HFFc6 (cell line): ENCODE data around the gene OTUD4. TPM values are rescaled to one million over a fixed set of nuclear protein-coding genes. Genes with fewer than 3 reads are reported as not detected.

Experiments used
- DNase-seq: peaks from one replicate; pipeline ENCODE4 v3.0.0-alpha.2; 2018
- H3K27ac Mint-ChIP-seq: 2 replicates; pipeline ENCODE4 v1.8.0; 2020; ENCODE audit warnings: mild to moderate bottlenecking, mixed read lengths
- H3K27me3 Mint-ChIP-seq: 2 replicates; pipeline ENCODE4 v1.8.0; 2021; ENCODE audit warnings: mild to moderate bottlenecking, moderate library complexity, mixed read lengths; ENCODE audit not compliant: insufficient read depth
- H3K36me3 Mint-ChIP-seq: 2 replicates; pipeline ENCODE4 v1.8.0; 2021; ENCODE audit warnings: low read depth, mixed read lengths
- H3K4me1 Mint-ChIP-seq: 2 replicates; pipeline ENCODE4 v1.8.0; 2020; ENCODE audit warnings: low read depth, mixed read lengths
- H3K4me3 Mint-ChIP-seq: 2 replicates; pipeline ENCODE4 v1.8.0; 2020; ENCODE audit warnings: mild to moderate bottlenecking, moderate library complexity, mixed read lengths
- H3K9me3 Mint-ChIP-seq: 2 replicates; pipeline ENCODE4 v1.8.0; 2020; ENCODE audit warnings: mild to moderate bottlenecking, mixed read lengths
- total RNA-seq, 6 experiments: library from RNA; stranded (reverse); fragmentation: NEBNext Ultra II Directional; extraction: Animal tissue kit (Norgen Biotek cat#: 25700); gene quantifications; 2 replicates in 1 of 6; 3 replicates in 5 of 6; pipeline ENCODE4 v1.2.3, GENCODE V29; 2021
- TF ChIP-seq, protein P1 (sequence below): fragments of 200-600 bp; sonication (generic); IDR thresholded peaks from 2 replicates; pipeline ENCODE4 v1.5.0; 2021; ENCODE audit warnings: antibody characterized with exemption, mild to moderate bottlenecking

The OTUD4 gene
- total RNA-seq, 6 experiments from 2014 or later = 25.1 to 32.2 (median 27.3) TPM

DNA sequence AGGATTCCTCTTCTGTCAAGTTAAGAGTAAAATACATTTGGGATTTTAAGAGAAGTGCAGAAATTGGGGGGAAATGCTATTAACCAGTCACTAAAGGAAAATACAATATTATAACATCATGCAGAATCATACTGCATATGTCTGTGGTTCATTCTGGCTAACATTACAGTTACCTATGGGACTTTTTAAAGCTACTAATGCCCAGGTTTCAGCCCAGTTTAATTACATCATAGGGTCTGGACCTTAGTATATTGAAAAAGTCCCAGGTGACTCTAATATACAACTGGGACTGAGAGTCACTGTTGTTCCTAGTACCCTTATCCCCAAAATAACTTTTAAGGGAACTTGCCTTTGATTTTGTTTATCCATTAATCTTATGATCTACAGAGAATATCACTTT lies 72.3 kb downstream of the OTUD4 start:
- no peaks in the 10 kb centered on the region for H3K4me1 Mint-ChIP-seq
- no peaks in the 10 kb centered on the region for H3K9me3 Mint-ChIP-seq
- TF ChIP-seq, protein P1, sequence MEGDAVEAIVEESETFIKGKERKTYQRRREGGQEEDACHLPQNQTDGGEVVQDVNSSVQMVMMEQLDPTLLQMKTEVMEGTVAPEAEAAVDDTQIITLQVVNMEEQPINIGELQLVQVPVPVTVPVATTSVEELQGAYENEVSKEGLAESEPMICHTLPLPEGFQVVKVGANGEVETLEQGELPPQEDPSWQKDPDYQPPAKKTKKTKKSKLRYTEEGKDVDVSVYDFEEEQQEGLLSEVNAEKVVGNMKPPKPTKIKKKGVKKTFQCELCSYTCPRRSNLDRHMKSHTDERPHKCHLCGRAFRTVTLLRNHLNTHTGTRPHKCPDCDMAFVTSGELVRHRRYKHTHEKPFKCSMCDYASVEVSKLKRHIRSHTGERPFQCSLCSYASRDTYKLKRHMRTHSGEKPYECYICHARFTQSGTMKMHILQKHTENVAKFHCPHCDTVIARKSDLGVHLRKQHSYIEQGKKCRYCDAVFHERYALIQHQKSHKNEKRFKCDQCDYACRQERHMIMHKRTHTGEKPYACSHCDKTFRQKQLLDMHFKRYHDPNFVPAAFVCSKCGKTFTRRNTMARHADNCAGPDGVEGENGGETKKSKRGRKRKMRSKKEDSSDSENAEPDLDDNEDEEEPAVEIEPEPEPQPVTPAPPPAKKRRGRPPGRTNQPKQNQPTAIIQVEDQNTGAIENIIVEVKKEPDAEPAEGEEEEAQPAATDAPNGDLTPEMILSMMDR = no peak
- DNase-seq = no peak
- H3K27ac Mint-ChIP-seq = no peak overlapping the region
- H3K27me3 Mint-ChIP-seq = no peaks in the 10 kb centered on the region
- H3K4me3 Mint-ChIP-seq = no peak overlapping the region
- peaks cover 20% of the 10 kb centered on the region; the same call in 1 of the 2 replicates for H3K36me3 Mint-ChIP-seq

DNA sequence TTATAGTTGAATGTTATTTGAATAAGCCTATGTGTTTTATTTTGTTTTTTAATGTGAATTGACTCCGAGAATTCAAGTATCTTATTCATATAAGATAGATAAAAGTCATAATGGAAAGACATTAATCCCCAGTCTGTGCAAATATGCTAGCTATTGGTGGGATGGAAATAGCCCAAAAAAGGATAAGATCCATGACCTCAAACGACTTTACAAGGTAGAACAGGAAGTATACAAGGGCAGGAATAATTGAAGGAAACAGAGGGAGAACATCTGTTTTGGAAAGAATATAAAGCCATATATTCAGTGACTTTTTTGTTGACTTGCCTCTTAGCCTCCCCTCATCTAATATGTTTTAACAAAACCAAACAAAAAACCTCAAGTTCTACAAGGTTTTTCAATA lies 73.3 kb downstream of the OTUD4 start:
- DNase-seq = no peak
- Mint-ChIP-seq H3K27me3 (no peaks in the 10 kb centered on the region), H3K4me1 (no peaks in the 10 kb centered on the region), H3K9me3 (no peaks in the 10 kb centered on the region), H3K27ac (no peak overlapping the region), H3K36me3 (peaks cover 9% of the 10 kb centered on the region; the same call in 1 of the 2 replicates), H3K4me3 (no peak overlapping the region)
- TF ChIP-seq, protein P1 = no peak

DNA sequence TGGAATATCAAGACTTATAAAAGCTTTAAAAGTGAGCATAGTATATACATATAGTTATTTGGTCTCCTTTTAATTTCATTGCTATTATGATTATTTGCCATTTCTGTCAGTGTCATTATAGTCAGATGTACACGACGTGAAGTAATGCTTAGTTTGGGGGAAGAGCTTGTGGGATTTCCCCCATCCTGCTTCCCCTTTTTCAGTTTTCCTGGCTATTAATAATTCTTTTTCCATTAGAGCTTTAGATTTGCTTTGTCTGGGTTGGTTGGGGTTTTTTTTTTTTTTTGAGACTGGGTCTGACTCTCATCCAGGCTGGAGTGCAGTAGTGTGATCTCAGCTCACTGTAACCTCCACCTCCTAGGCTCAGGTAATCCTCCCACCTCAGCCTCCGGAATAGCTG lies 76.9 kb downstream of the OTUD4 start:
- Mint-ChIP-seq H3K27ac (no peak overlapping the region), H3K4me3 (no peak overlapping the region), H3K27me3 (no peaks in the 10 kb centered on the region), H3K36me3 (no peaks in the 10 kb centered on the region), H3K4me1 (peaks cover 11% of the 10 kb centered on the region), H3K9me3 (no peaks in the 10 kb centered on the region)
- TF ChIP-seq, protein P1 = no peak
- DNase-seq = no peak

DNA sequence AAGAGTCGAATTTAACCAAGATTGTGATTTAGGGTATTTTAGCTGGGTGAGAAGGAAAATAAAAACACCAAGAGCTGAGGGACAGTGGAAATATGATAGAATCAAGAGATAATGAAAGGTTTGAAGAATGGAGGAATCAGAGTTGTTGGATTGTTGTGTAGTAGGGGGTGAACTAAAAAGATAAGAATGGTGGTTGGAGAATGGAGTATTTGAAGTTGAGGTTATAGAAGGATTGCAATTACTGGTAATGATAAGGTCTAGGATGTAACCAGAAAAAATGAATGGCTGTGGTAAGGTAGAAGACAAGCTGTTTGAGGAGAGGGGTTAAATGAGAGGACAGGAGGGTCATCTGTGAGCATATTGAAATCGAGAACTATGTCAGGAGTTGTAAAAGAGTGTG lies 77.8 kb downstream of the OTUD4 start:
- DNase-seq = no peak
- TF ChIP-seq, protein P1 = no peak
- no peak overlapping the region for H3K4me3 Mint-ChIP-seq
- no peaks in the 10 kb centered on the region for H3K27me3 Mint-ChIP-seq
- peaks cover 11% of the 10 kb centered on the region for H3K4me1 Mint-ChIP-seq
- no peaks in the 10 kb centered on the region for H3K36me3 Mint-ChIP-seq
- no peaks in the 10 kb centered on the region for H3K9me3 Mint-ChIP-seq
- H3K27ac Mint-ChIP-seq = no peak overlapping the region

DNA sequence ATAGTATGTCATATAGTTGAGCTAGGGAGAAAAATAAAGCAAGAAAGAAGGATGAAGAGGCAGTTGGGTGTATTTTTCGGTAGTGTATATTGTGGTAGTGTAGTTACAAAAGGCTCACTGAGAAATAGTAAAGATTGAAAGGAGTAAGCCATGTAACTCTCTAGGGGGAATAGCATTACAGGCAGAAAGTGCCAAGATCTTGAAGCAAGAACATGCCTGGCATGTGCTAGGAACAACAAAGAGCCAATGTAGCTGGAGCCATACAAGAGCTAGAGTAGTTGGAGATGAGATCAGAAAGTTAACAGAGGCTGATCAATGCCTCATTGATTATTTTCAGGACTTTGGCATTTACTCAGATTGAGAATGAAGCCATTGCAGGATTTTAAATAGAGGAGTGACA lies 79.3 kb downstream of the OTUD4 start:
- no peaks in the 10 kb centered on the region for H3K9me3 Mint-ChIP-seq
- no peak for DNase-seq
- no peak overlapping the region for H3K4me3 Mint-ChIP-seq
- TF ChIP-seq, protein P1 = no peak
- peaks cover 18% of the 10 kb centered on the region for H3K4me1 Mint-ChIP-seq
- no peak overlapping the region for H3K27ac Mint-ChIP-seq
- H3K27me3 Mint-ChIP-seq = no peaks in the 10 kb centered on the region
- H3K36me3 Mint-ChIP-seq = no peaks in the 10 kb centered on the region

DNA sequence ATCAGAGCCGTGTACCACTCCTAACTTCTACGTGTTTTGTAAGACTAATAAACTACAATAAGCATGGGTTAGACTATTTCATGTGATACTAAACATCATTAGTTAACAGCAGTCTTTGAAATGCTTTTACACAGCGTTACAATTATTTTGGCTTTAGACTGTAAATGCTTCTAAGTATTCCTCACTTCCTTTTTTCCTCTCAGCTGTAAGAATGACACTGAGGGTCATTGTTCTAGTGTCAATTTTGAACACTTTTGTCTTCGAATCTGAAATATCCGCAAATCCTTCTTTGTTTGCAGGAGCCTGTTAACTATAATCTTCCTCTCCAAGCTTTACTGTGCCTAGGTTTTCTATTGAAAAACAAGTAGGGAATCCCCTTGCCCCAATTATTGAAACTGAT lies 80.7 kb downstream of the OTUD4 start:
- no peaks in the 10 kb centered on the region for H3K27me3 Mint-ChIP-seq
- TF ChIP-seq, protein P1 = no peak
- H3K9me3 Mint-ChIP-seq = no peaks in the 10 kb centered on the region
- peak overlapping the region; percentile 97 for H3K4me3 Mint-ChIP-seq
- H3K4me1 Mint-ChIP-seq = peaks cover 27% of the 10 kb centered on the region
- H3K36me3 Mint-ChIP-seq = peaks cover 9% of the 10 kb centered on the region
- H3K27ac Mint-ChIP-seq = 0 out of 2 replicates have a peak overlapping the region, but pooled peaks have one; percentile 44
- no peak for DNase-seq
